Measurements from ENCODE around the gene PTDSS2.
"Not testable (repeated sequence)": the region's sequence is repeated elsewhere in the genome, so short reads cannot be mapped to it uniquely, and the experiment has no call there.

The PTDSS2 gene

GRCh38 chr11:462107-462890 is 12.2 kb downstream of the PTDSS2 start:
- no peak for DNase-seq (ENCODE audit: low spot score)
- in situ Hi-C loops (cut with MboI; ENCODE audit: low pct_unique_long_range_greater_than_20kb, low sequenced_read_pairs, unreplicated experiment): no loop called here
- no peak for TF ChIP-seq CTCF (IDR thresholded peaks at IDR 0.05; ENCODE audit: extremely low read depth, insufficient read depth, missing control alignments)

- no peak for TF ChIP-seq CTCF (IDR thresholded peaks at IDR 0.05; ENCODE audit: extremely low read depth, insufficient read depth, missing control alignments)
- no peak for DNase-seq (ENCODE audit: low spot score)
- in situ Hi-C loops (cut with MboI; ENCODE audit: low pct_unique_long_range_greater_than_20kb, low sequenced_read_pairs, unreplicated experiment): no loop called here
These were observed 14.2 kb downstream of the PTDSS2 start for GRCh38 chr11:464316-464715.

GRCh38 chr11:465896-466530 is 15.9 kb downstream of the PTDSS2 start:
- no peak for DNase-seq (ENCODE audit: low spot score)
- in situ Hi-C loops (cut with MboI; ENCODE audit: low pct_unique_long_range_greater_than_20kb, low sequenced_read_pairs, unreplicated experiment): no loop called here
- no peak for TF ChIP-seq CTCF (IDR thresholded peaks at IDR 0.05; ENCODE audit: extremely low read depth, insufficient read depth, missing control alignments)

- DNase-seq (ENCODE audit: low spot score): no peak
- in situ Hi-C loops (cut with MboI; ENCODE audit: low pct_unique_long_range_greater_than_20kb, low sequenced_read_pairs, unreplicated experiment): no loop called here
- TF ChIP-seq CTCF (IDR thresholded peaks at IDR 0.05; ENCODE audit: extremely low read depth, insufficient read depth, missing control alignments): no peak
These were observed 18.0 kb downstream of the PTDSS2 start for GRCh38 chr11:468036-468435.

- no peak for DNase-seq (ENCODE audit: low spot score)
These were observed 18.4 kb downstream of the PTDSS2 start for GRCh38 chr11:468493-468892.

GRCh38 chr11:469026-469683 is 19.1 kb downstream of the PTDSS2 start:
- DNase-seq (ENCODE audit: low spot score); in situ Hi-C loops (cut with MboI; ENCODE audit: low pct_unique_long_range_greater_than_20kb, low sequenced_read_pairs, unreplicated experiment): not testable (repeated sequence)

More at GRCh38 chr11:468493-468892, 18.4 kb downstream of the PTDSS2 start:
- in situ Hi-C loops (cut with MboI; ENCODE audit: low pct_unique_long_range_greater_than_20kb, low sequenced_read_pairs, unreplicated experiment): no loop called here
- no peak for TF ChIP-seq CTCF (IDR thresholded peaks at IDR 0.05; ENCODE audit: extremely low read depth, insufficient read depth, missing control alignments)

Data from GM13977 (cell line).